HepG2 (cell line): ENCODE results near the gene PAM16. TPM values are rescaled to one million over a fixed set of nuclear protein-coding genes. Genes with fewer than 3 reads are reported as not detected.

Experiments used
- CSRNP2 ChIP-seq: sonication (generic); formaldehyde crosslinking; conservative IDR thresholded peaks from 2 replicates; pipeline ENCODE4 v1.8.0; 2022; ENCODE audit warnings: low read depth, missing genetic modification reagents
- GLI4 ChIP-seq: sonication (generic); formaldehyde crosslinking; IDR thresholded peaks from 2 replicates; pipeline ENCODE4 v1.5.1; 2020; ENCODE audit warnings: missing genetic modification reagents, mild to moderate bottlenecking, moderate library complexity, borderline replicate concordance
- ISX ChIP-seq: sonication (generic); formaldehyde crosslinking; conservative IDR thresholded peaks from 2 replicates; pipeline ENCODE4 v1.5.0; 2020; ENCODE audit warnings: missing genetic modification reagents
- MZF1 ChIP-seq: sonication (generic); formaldehyde crosslinking; IDR thresholded peaks from 2 replicates; pipeline ENCODE4 v1.8.1; 2023; ENCODE audit warnings: mild to moderate bottlenecking, missing genetic modification reagents, borderline replicate concordance
- NFAT5 ChIP-seq: sonication (generic); formaldehyde crosslinking; IDR thresholded peaks from 2 replicates; pipeline ENCODE4 v1.4.0; 2020; ENCODE audit warnings: missing genetic modification reagents
- NFRKB ChIP-seq: fragments of 450-650 bp; IDR thresholded peaks from 2 replicates; pipeline ENCODE4 v1.6.1; 2017
- YY1 ChIP-seq: IDR thresholded peaks from 2 replicates; pipeline ENCODE4 v1.6.1; 2011; ENCODE audit warnings: low read length, low read depth, moderate library complexity, mild to moderate bottlenecking; ENCODE audit not compliant: insufficient read depth, insufficient replicate concordance
- ZBTB14 ChIP-seq: sonication (generic); formaldehyde crosslinking; IDR thresholded peaks from 2 replicates; pipeline ENCODE4 v1.4.0; 2020; ENCODE audit warnings: missing genetic modification reagents
- ZFP36 ChIP-seq: fragments of 150-350 bp; IDR thresholded peaks from 2 replicates; pipeline ENCODE4 v1.6.1; 2018; ENCODE audit warnings: borderline replicate concordance, low read length, low read depth; ENCODE audit not compliant: partially characterized antibody
- ZMYM3 ChIP-seq: sonication (generic); formaldehyde crosslinking; IDR thresholded peaks from 2 replicates; pipeline ENCODE4 v1.5.1; 2020; ENCODE audit warnings: mild to moderate bottlenecking, missing genetic modification reagents
- ZMYM4 ChIP-seq: sonication (generic); formaldehyde crosslinking; IDR thresholded peaks from 2 replicates; pipeline ENCODE4 v1.8.1; 2023; ENCODE audit warnings: mild to moderate bottlenecking, missing genetic modification reagents
- ZNF292 ChIP-seq: sonication (generic); formaldehyde crosslinking; IDR thresholded peaks from 2 replicates; pipeline ENCODE4 v1.8.1; 2022; ENCODE audit warnings: mild to moderate bottlenecking, low read depth, missing genetic modification reagents, borderline replicate concordance
- ZNF512 ChIP-seq: sonication (generic); formaldehyde crosslinking; IDR thresholded peaks from 2 replicates; pipeline ENCODE4 v1.4.0; 2020; ENCODE audit warnings: mild to moderate bottlenecking, missing genetic modification reagents
- ZNF513 ChIP-seq: sonication (generic); formaldehyde crosslinking; conservative IDR thresholded peaks from 2 replicates; pipeline ENCODE4 v1.5.0; 2020; ENCODE audit warnings: missing genetic modification reagents
- ZNF567 ChIP-seq: sonication (generic); formaldehyde crosslinking; IDR thresholded peaks from 2 replicates; pipeline ENCODE4 v1.8.1; 2023; ENCODE audit warnings: mild to moderate bottlenecking, missing genetic modification reagents, borderline replicate concordance
- ZSCAN30 ChIP-seq: sonication (generic); formaldehyde crosslinking; IDR thresholded peaks from 2 replicates; pipeline ENCODE4 v1.5.0; 2020; ENCODE audit warnings: mild to moderate bottlenecking, missing genetic modification reagents
- polyA plus RNA-seq, 8 experiments: library from polyadenylated mRNA; depleted of rRNA in 3 of 8; stranded (reverse) in 7 of 8; unstranded in 1 of 8; fragments of >200 nt; fragmentation: Illumina TruSeq in 4 of 8; extraction: Trizol in 4 of 8; gene quantifications; 2 replicates each; pipeline versions ENCODE4 v1.2.1 to v1.2.3, GENCODE V29; 2011 to 2016; ENCODE audit warnings: low read depth in 4 of 8, missing spikeins in 1 of 8, mixed read lengths in 1 of 8; ENCODE audit not compliant: insufficient read depth in 1 of 8
- total RNA-seq, 5 experiments: library from RNA; depleted of rRNA; stranded (reverse); fragments of >200 nt; fragmentation: Illumina TruSeq; extraction: Trizol; gene quantifications; 2 replicates each; pipeline ENCODE4 v1.2.3, GENCODE V29; 2016; ENCODE audit warnings: low read depth in 1 of 5

PAM16 gene
- total and polyA plus RNA-seq, 2 of the 13 experiments (the other 11 are each of a cell fraction or from before 2014, with no cell fraction given): 51.5 to 51.8 TPM

- TF ChIP-seq NFRKB (no peak), NFAT5 (CRISPR knock-in tag) (no peak), GLI4 (CRISPR knock-in tag) (peak; percentile 60; the same call in 1 of the 2 replicates), CSRNP2 (CRISPR knock-in tag) (no peak), ZNF513 (CRISPR knock-in tag) (no peak), ZSCAN30 (CRISPR knock-in tag) (no peak), ZMYM3 (CRISPR knock-in tag) (no peak), YY1 (no peak), ZNF512 (CRISPR knock-in tag) (no peak), ZMYM4 (CRISPR knock-in tag) (no peak; the same call in 1 of the 2 replicates), ISX (no peak), ZNF292 (CRISPR knock-in tag) (no peak), ZFP36 (no peak), ZNF567 (CRISPR knock-in tag) (no peak), MZF1 (CRISPR knock-in tag) (no peak), ZBTB14 (CRISPR knock-in tag) (no peak)
Observed at GRCh38 chr16:4372578-4373355, 21.6 kb upstream of the PAM16 start (continued).
